ENCODE measurements around the gene FUT3.
A peak's percentile ranks its signal among the peaks of the same experiment; 100 is the strongest.

Gene FUT3

GRCh38 chr19:5831159-5831558 is 20.1 kb downstream of the FUT3 start:
- Histone ChIP-seq H3K27ac (no peak overlapping the region), H3K4me1 (ENCODE audit: control insufficient read depth in 1 of 2, insufficient read depth in 1 of 2, low read depth in 1 of 2, low read length in 1 of 2) (peaks cover 21 to 23% of the 10 kb centered on the region in 2 experiments), H3K27me3 (peaks cover 32% of the 10 kb centered on the region), H3K9me3 (no peaks in the 10 kb centered on the region), H3K4me3 (ENCODE audit: low read depth in 1 of 2, low read length in 1 of 2) (no peak overlapping the region), H3K36me3 (no peaks in the 10 kb centered on the region)
- TF ChIP-seq CTCF (IDR thresholded peaks at IDR 0.05): no peak

- H3K9me3 ChIP-seq: no peaks in the 10 kb centered on the region
- no peaks in the 10 kb centered on the region for H3K36me3 ChIP-seq
- no peak overlapping the region for H3K4me3 ChIP-seq (ENCODE audit: low read depth in 1 of 2, low read length in 1 of 2)
- no peak overlapping the region for H3K27ac ChIP-seq
- no peak for TF ChIP-seq CTCF (IDR thresholded peaks at IDR 0.05)
- peaks cover 32% of the 10 kb centered on the region for H3K27me3 ChIP-seq
- H3K4me1 ChIP-seq (ENCODE audit: control insufficient read depth in 1 of 2, insufficient read depth in 1 of 2, low read depth in 1 of 2, low read length in 1 of 2): peaks cover 21 to 23% of the 10 kb centered on the region in 2 experiments
These were observed 21.5 kb downstream of the FUT3 start for GRCh38 chr19:5829567-5830310.

GRCh38 chr19:5828661-5829566 is 22.3 kb downstream of the FUT3 start:
- peaks cover 32% of the 10 kb centered on the region for H3K27me3 ChIP-seq
- H3K36me3 ChIP-seq: no peaks in the 10 kb centered on the region
- peak overlapping the region; percentile 73 to 83 for H3K4me3 ChIP-seq (ENCODE audit: low read depth in 1 of 2, low read length in 1 of 2)
- no peaks in the 10 kb centered on the region for H3K9me3 ChIP-seq
- TF ChIP-seq CTCF (IDR thresholded peaks at IDR 0.05): no peak
- peak overlapping the region; percentile 83 for H3K27ac ChIP-seq
- peaks cover 21 to 23% of the 10 kb centered on the region in 2 experiments for H3K4me1 ChIP-seq (ENCODE audit: control insufficient read depth in 1 of 2, insufficient read depth in 1 of 2, low read depth in 1 of 2, low read length in 1 of 2)

- peaks cover 37% of the 10 kb centered on the region for H3K27me3 ChIP-seq
- TF ChIP-seq CTCF (IDR thresholded peaks at IDR 0.05): no peak
- peaks cover 21 to 23% of the 10 kb centered on the region in 2 experiments for H3K4me1 ChIP-seq (ENCODE audit: control insufficient read depth in 1 of 2, insufficient read depth in 1 of 2, low read depth in 1 of 2, low read length in 1 of 2)
- no peaks in the 10 kb centered on the region for H3K36me3 ChIP-seq
- peak overlapping the region; percentile 73 to 83 for H3K4me3 ChIP-seq (ENCODE audit: low read depth in 1 of 2, low read length in 1 of 2)
- no peaks in the 10 kb centered on the region for H3K9me3 ChIP-seq
- H3K27ac ChIP-seq: peak overlapping the region; percentile 83
These were observed 23.2 kb downstream of the FUT3 start for GRCh38 chr19:5827891-5828660.

- TF ChIP-seq CTCF (IDR thresholded peaks at IDR 0.05): no peak
- Histone ChIP-seq H3K9me3 (no peaks in the 10 kb centered on the region), H3K27me3 (peaks cover 37% of the 10 kb centered on the region), H3K36me3 (no peaks in the 10 kb centered on the region), H3K4me1 (ENCODE audit: control insufficient read depth in 1 of 2, insufficient read depth in 1 of 2, low read depth in 1 of 2, low read length in 1 of 2) (peaks cover 21 to 23% of the 10 kb centered on the region in 2 experiments), H3K27ac (peak overlapping the region; percentile 83), H3K4me3 (ENCODE audit: low read depth in 1 of 2, low read length in 1 of 2) (peak overlapping the region; percentile 73 to 83)
These were observed 23.8 kb downstream of the FUT3 start for GRCh38 chr19:5827342-5827890.
